ENCODE results near the gene SLC19A2.

- TF ChIP-seq CTCF (IDR thresholded peaks at IDR 0.05; ENCODE audit: insufficient read depth, low read depth, low read length) = no peak
- TF ChIP-seq EZH2 (IDR thresholded peaks at IDR 0.05; ENCODE audit: insufficient read depth, low read length) = no peak
Observed at GRCh38 chr1:169487133-169487532, 1.4 kb upstream of the SLC19A2 start.

Measured in astrocyte (in vitro differentiated cells and primary cell).